ENCODE results near the gene LIG1. TPM values are rescaled to one million over a fixed set of nuclear protein-coding genes. Genes with fewer than 3 reads are reported as not detected.

LIG1 gene
- total and polyA plus RNA-seq, 2 experiments from 2014 or later, result 23.8 to 28.4 TPM

GRCh38 chr19:48196321-48196763 lies 26.2 kb upstream of the LIG1 start:
- Histone ChIP-seq H3K27me3 (no peaks in the 10 kb centered on the region), H3K9me2 (replicated peaks; ENCODE audit: insufficient read depth) (no peaks in the 10 kb centered on the region), H3K36me3 (replicated peaks; ENCODE audit: insufficient read depth, low read depth) (no peaks in the 10 kb centered on the region), H3K27ac (no peak overlapping the region), H3K9me3 (ENCODE audit: low read depth) (no peaks in the 10 kb centered on the region), H2AFZ (no peak overlapping the region), H3K4me3 (no peak overlapping the region), H3K79me2 (no peaks in the 10 kb centered on the region), H3K4me2 (no peak overlapping the region), H4K20me1 (ENCODE audit: insufficient read depth, poor library complexity, severe bottlenecking) (no peaks in the 10 kb centered on the region), H3K4me1 (ENCODE audit: insufficient read depth) (no peaks in the 10 kb centered on the region)
- WGBS (ENCODE audit: low lambda C conversion rate, missing lambda C conversion rate), result 92% methylated on average over 20 of the region's 23 CpGs
- TF ChIP-seq EZH2phosphoT487 (IDR thresholded peaks at IDR 0.05; ENCODE audit: low read depth, severe bottlenecking, unreplicated experiment) (no peak), CTCF (IDR thresholded peaks at IDR 0.05; ENCODE audit: poor library complexity) (no peak), EZH2 (IDR thresholded peaks at IDR 0.05; ENCODE audit: borderline replicate concordance) (no peak)
- no peak for DNase-seq (ENCODE audit: low spot score)

DNA sequence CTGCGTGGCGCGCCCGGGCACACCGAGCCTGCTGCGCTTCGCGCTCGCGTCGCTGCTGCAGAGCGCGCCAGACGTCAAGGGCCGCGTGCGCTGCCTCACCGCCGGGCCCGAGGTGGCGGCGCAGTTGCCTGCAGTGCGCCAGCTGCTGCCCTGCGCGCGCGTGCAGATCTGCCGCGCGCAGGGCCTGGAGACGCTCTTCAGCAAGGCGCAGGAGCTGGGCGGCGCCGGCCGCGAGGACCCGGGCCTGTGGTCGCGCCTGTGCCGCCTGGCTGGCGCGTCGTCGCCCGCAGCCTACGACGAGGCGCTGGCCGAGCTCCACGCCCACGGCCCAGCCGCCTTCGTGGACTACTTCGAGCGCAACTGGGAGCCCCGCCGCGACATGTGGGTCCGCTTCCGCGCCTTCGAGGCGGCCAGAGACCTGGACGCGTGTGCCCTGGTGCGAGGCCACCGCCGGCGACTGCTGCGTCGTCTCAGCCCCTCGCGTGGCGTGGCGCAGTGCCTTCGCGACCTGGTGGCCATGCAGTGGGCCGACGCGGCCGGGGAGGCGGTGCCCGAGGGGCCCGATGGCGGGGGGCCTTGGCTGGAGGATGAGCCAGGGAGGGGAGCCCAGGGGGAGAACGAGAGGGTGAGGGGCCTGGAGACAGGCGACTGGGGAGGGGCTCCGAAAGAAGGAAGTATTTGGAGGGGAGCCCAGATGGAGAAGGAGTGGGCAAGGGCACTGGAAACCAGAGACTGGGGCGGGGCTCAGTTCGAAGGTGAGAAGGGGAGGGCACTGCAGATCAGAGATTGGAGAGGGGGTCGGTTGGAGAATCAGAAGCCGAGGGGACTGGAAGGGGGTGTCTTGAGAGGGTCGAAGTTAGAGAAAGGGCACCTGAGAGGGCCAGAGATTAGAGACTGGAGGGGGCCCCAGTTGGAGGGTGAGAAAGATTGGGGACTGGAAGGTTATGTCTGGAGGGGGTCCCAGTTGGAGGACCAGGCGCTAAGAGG lies 25.0 kb upstream of the LIG1 start:
- H3K4me3 ChIP-seq, result no peak overlapping the region
- no peak overlapping the region for H3K27ac ChIP-seq
- no peak for TF ChIP-seq EZH2 (IDR thresholded peaks at IDR 0.05; ENCODE audit: borderline replicate concordance)
- no peak for TF ChIP-seq CTCF (IDR thresholded peaks at IDR 0.05; ENCODE audit: poor library complexity)
- TF ChIP-seq EZH2phosphoT487 (IDR thresholded peaks at IDR 0.05; ENCODE audit: low read depth, severe bottlenecking, unreplicated experiment), result no peak
- H4K20me1 ChIP-seq (ENCODE audit: insufficient read depth, poor library complexity, severe bottlenecking), result no peaks in the 10 kb centered on the region
- DNase-seq (ENCODE audit: low spot score), result no peak
- no peak overlapping the region for H2AFZ ChIP-seq
- H3K4me1 ChIP-seq (ENCODE audit: insufficient read depth), result no peaks in the 10 kb centered on the region
- no peak overlapping the region for H3K4me2 ChIP-seq
- H3K9me3 ChIP-seq (ENCODE audit: low read depth), result no peaks in the 10 kb centered on the region
- H3K9me2 ChIP-seq (replicated peaks; ENCODE audit: insufficient read depth), result no peaks in the 10 kb centered on the region
- H3K27me3 ChIP-seq, result no peaks in the 10 kb centered on the region
- H3K79me2 ChIP-seq, result no peaks in the 10 kb centered on the region
- no peaks in the 10 kb centered on the region for H3K36me3 ChIP-seq (replicated peaks; ENCODE audit: insufficient read depth, low read depth)
- WGBS (ENCODE audit: low lambda C conversion rate, missing lambda C conversion rate), result 96% methylated on average over 47 of the region's 95 CpGs

DNA sequence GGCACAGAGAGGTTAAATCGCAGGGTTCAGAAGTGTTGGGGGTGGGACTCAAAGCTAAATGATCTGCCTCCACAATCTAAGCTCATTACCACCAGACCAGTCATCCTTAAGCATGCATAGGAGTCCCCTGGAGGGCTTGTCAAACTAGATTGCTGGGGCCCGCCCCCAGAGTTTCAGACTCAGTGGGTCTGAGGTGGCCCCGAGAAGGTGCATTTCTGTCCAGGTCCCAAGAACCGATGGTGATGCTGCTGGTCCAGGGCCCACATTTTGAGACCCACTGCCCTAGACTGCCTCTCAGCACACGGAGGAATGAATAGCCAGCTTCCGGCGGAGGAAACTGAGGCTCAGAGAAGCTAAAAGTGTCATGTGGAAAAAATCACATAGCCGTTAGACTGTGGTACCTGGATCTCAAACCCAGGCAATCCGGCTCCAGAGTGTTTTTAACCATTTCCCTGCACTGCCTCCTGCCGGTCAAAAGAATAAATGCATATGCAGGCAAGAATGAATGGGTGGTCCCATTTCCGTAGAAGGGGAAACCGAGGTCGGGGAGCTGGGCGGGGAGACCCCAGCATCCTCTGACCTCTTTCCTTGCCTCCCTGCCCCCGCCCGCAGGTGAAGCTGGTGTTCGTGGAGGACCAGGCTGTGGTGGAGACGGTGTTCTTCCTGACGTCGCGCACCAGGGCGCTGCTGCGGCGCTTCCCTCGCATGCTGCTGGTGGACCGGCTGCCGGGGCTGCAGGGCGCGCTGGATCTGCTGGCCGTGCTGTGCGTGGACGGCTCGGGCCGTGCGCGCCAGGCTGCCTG lies 24.1 kb upstream of the LIG1 start:
- Histone ChIP-seq H2AFZ (no peak overlapping the region), H3K27ac (no peak overlapping the region), H3K36me3 (replicated peaks; ENCODE audit: insufficient read depth, low read depth) (no peaks in the 10 kb centered on the region), H4K20me1 (ENCODE audit: insufficient read depth, poor library complexity, severe bottlenecking) (no peaks in the 10 kb centered on the region), H3K4me3 (no peak overlapping the region), H3K9me2 (replicated peaks; ENCODE audit: insufficient read depth) (no peaks in the 10 kb centered on the region), H3K4me1 (ENCODE audit: insufficient read depth) (no peaks in the 10 kb centered on the region), H3K79me2 (no peaks in the 10 kb centered on the region), H3K4me2 (no peak overlapping the region), H3K27me3 (no peaks in the 10 kb centered on the region), H3K9me3 (ENCODE audit: low read depth) (no peaks in the 10 kb centered on the region)
- peak; percentile 47 for TF ChIP-seq CTCF (IDR thresholded peaks at IDR 0.05; ENCODE audit: poor library complexity)
- no peak for TF ChIP-seq EZH2 (IDR thresholded peaks at IDR 0.05; ENCODE audit: borderline replicate concordance)
- no peak for TF ChIP-seq EZH2phosphoT487 (IDR thresholded peaks at IDR 0.05; ENCODE audit: low read depth, severe bottlenecking, unreplicated experiment)
- 79% methylated on average over 16 of the region's 36 CpGs for WGBS (ENCODE audit: low lambda C conversion rate, missing lambda C conversion rate)
- no peak for DNase-seq (ENCODE audit: low spot score)

All from hepatocyte (in vitro differentiated cells).